Right ventricle myocardium superior (tissue), 1 donor: ENCODE measurements around the gene NOL3. TPM values are rescaled to one million over a fixed set of nuclear protein-coding genes. Genes with fewer than 3 reads are reported as not detected.

Experiments
- ATAC-seq: fragments of 200-7000 bp; cut with Tn5 transposase; one replicate; pipeline ENCODE4 v1.9.1; 2020; ENCODE audit warnings: mild to moderate bottlenecking; ENCODE audit not compliant: poor library complexity
- DNase-seq: peaks from one replicate; pipeline ENCODE4 v3.0.0-alpha.2; 2020
- intact Hi-C: fragments of 100-400 bp; cut with DNase I; formaldehyde crosslinking; loops from one replicate; pipeline ENCODE4 v1.11.2; 2022
- total RNA-seq: library from RNA; stranded (reverse); fragmentation: NEBNext Ultra II Directional; extraction: Animal tissue kit (Norgen Biotek cat#: 25700); gene quantifications from one replicate; pipeline ENCODE4 v1.2.1, GENCODE V29; 2021
- donor health status: DM: no; HTN: yes; CAD: no; lungs with severe emphysema.

The NOL3 gene
- total RNA-seq, 1 donor from 2014 or later: 105 TPM

DNA sequence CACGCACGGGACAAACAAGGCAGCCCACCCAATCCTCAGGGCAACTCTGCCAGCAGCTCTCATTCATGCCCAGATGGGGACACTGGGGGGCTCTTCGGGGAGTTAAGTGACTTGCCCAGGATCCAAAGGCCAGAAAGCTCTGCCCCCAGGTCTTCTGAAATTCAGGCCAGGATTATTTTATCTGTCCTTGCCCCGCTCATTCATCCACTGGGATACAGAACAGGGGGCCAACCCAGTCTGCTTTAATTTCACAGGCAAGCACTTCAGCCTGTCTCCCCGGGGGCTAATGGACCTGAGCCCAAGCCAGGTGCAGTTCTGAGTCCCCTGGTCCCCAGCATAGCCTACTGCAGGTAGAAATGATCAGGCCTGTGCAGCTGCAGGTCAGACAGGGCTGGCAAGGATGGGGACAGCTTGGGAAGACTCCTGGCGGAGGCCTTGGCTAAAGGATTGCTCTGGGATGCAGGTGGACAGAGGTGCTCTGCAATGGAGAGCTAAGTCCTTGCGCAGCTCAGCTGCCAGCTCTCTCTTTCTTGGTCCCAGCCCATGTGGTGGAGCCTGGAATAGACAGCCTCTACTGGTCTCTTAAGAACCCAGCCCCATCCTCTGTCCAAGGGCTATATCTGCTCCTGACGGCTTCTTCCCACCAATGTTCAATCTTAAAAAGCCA lies 18.8 kb upstream of the NOL3 start:
- ATAC-seq (no peak), DNase-seq (no peak)
- intact Hi-C loops: no loop called here

DNA sequence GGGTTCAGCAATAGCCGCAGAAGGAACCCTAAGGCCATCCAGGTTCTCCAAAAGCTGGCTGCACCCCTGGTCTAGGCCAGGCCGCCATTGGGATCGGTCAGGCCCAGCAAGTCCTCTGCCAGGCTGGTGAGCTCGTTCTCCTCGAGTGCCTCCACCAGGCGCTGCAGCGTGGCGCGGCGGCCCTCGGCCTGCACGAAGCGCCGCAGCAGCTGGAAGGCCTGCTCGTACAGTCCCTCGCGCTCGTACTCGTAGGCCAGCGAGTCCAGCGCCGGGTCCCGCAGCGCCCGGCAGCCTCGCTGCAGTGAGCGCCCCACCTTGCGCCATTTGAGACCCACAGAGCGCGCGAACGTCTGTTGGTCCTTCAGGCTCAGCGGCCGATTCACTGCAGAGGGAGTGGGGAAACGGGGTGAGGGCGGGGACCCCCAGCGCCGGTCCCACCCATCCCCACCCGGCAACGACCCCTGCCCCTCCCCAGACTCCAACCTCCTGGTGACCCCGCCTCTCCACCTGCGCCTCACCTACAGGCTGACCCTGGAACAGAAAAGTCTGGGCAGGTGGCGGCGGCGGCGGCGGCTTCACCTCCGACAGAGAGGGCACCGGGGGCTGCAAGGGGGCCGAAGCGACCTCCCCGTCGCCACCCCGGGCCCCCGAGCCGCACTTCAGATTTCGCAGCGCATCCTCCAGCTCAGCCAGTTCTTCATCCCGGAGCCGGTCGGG lies 15.6 kb upstream of the NOL3 start:
- peak; percentile 46 for DNase-seq
- intact Hi-C loops: loop anchor here (2.0 kb wide), 1 partner anchor 176 kb away; no protein-coding TSS in a partner anchor
- ATAC-seq: no peak

DNA sequence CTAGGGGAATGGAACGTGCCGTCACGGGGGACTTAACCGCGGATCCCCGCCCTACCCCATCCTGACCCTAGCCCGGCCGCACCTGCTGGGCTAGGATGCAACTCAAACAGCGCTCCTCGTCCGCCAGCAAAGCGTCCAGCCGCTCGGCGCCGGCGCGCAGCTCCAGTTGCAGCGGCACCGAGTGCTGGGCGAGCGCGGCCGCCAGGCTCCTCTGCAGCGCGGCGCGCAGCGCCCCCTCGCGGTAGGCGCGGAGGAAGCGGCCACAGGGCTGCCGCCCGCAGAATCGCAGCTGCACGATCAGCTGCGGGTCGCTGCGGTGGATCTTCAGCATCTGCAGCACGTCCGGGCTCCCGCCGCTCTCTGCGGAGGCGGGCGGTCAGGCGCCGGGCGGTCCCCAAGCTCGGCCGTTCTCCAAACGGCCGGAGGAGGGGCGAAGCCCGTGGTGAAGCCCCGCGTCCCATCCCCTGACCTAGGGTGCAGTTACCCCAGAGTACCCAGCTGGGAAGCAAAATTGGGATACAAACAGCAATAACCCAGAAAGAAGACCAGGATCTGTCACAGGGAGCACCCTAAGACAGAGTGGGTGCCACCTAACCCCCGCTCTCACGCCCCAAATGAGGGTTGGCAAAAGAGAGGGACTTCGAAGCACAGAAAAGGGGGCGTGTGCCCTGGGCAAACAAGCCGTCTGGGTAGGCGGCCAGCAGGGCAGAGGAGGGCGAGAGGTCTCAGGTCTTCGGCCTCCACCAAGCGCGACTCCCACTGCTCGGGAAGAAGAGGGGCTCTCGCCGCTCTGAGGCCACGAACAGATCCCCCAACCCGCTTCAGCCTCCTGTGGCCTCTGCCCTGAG lies 14.8 kb upstream of the NOL3 start:
- ATAC-seq (peak; percentile 66), DNase-seq (peak; percentile 88)

DNA sequence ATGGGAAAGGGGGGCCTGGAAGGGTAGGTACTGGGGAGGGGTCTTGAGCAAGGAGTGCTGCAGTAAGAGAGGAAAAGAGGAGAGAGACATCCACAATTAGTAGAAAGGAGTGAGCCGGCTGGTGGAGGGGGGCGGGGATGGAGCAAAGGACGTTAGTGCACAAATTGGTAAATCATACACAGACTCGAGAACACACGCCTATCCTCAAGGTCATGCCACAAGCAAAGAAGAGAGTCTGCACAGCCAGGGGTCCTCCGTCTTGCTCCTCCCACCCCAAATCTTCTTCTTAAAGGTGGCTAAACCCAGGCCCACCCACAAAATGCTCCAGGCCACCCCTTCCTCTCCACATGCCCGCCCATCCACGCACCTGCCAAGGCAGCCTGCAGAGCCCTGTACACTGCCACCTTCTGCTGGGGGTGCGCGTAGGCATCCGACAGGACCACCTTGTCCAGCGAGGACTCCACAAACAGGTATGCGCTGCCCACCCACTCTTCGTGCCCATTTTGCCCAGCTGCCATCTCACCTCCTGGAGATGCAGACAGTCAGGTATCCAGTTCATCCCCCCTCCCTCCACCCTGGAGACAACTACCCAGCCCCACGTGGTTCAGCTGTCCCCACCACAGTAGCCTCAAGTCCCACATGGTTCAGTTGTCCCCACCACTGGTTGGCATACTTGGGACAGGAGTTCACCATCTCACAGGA lies 14.0 kb upstream of the NOL3 start:
- ATAC-seq: no peak
- DNase-seq: peak; percentile 46
- intact Hi-C loops: loop anchor here (2.0 kb wide), 1 partner anchor 35 kb away; the partner anchor contains the start of gene EXOC3L1

More for the DNA sequence above, 14.8 kb upstream of the NOL3 start:
- intact Hi-C loops: loop anchor here (2.0 kb wide), 2 partner anchors 35 to 177 kb away; partner anchors contain the start of gene EXOC3L1

DNA sequence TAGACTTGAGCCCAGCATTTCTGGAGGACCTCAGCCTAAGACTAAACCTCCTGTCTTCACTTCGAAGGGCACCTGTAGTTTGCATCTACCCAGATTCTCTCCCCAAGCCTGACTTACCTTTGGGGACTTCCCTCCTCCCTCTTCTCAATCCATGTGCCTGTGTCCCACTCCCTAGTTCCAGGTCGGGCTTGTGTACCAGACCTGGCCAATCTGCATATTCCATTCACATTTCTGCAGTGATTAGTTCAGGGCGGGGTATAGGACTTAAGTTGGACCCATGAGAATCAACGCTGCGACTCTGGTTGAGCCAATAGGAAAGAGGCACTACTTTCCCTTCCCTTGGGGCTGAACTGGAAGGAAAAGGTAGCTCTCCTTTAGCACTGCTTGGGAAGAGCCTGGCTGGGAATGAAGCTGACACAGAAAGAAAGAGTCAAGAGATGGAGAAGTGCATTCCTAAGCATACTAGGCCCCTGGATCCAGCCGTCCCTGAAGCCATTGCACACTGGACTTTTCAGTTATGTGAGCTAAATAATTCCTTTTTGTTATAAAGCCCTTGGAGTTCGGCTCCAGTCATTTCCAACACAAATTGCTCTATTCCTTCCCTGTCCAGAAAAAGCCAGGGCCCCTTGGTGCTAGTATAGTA lies 13.1 kb upstream of the NOL3 start:
- intact Hi-C loops: loop anchor here (2.0 kb wide), 1 partner anchor 34 kb away; the partner anchor contains the start of gene EXOC3L1
- DNase-seq (no peak), ATAC-seq (no peak)

DNA sequence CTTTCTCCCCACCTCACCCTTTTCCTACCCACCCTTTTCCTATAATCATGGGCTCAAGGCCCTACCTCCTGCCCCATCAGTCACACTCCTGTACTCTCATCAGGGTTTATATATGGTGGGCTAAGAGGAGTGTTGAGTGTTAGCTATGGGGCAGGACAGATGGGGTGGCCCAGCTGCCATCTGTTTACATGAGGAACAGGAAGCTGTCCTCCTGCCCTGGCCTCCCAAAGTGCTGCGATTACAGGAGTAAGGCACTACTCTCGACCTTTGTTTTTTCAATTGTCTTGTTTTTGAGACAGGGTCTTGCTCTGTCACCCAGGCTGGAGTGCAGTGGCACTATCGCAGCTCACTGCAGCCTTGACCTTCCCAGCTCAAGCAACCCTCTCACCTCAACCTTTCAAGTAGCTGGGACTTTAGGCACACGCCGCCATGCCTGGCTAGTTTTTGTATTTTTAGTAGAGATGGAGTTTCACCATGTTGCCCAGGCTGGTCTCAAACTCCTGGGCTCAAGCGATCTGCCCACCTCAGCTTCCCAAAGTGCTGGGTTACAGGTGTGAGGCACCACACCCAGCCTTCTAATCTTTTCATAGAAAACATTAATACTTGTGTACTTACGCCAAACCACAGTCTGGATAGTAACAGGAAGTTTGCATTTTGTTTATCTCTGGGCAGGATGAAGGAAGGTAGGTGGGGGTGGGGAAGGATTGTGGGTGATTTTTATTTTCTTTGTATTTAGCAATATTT lies 12.3 kb upstream of the NOL3 start:
- intact Hi-C loops: loop anchor here (2.0 kb wide), 1 partner anchor 33 kb away; the partner anchor contains the start of gene EXOC3L1
- DNase-seq (no peak), ATAC-seq (no peak)

DNA sequence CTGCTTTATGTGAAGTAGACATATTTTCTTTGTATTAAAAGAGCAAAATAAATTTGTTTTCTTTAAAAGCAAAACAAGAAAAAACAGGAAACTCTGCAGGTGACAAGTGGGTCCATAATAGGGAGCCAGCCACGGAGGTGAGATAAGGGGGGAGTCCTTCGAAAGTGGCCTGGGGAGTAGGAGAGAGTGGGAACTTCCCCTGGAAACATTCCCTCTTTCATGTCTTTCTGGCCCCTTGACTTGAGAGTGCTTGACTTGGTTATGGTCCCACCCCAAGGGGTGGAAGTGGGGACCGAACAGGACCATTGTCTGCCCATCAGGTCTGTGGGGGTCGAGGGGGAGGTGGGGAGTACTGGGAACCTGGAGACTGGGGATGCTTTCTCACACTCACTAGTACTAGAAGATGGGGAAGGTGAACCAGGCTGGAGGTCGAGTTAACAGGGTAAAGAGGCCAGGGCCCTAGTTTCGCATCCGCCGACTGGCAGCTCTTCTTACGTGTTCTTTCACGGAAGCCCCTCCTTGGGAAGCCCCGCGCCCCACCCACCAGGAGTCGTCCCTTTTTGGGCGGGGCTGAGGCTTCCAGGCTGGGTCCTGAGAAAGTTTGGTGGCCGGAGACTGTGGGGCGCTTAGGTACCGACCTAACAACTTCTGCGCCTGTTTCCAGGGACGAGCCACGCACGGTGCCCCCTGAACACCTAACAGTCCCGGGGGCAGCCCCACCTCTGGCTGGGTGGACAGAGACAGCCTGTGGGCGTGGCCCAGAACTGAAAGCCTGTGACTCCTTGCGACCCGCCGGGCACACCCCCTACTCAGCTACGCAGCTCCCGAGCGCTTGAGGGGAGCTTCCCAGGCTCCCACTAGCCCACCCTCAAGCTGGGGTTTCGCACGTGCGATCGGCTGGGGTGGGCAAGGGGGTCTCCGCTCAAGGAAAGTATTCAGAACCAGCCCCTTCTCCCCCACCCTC lies 11.4 kb upstream of the NOL3 start:
- DNase-seq (peak; percentile 70), ATAC-seq (no peak)
- intact Hi-C loops: no loop called here

DNA sequence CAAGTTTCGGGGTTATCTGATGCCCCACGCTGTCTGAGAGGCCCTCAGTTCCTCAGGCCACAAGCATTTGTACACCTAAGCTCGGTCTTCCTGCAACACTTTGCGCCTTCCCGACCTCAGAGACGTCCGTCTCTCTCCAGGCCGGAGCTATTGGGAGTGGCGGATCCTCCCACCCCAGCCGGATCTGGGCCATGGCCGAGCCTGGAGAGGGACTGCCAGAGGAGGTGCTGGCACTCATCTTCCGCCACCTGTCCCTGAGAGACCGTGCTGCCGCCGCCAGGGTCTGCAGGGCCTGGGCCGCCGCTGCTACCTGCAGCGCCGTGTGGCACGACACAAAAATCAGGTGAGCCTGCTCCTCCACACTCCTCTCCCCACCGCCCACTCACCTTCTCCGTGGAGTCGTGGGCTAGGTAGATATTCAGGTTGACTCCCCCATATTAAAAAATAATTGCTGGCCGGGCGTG lies 8.7 kb upstream of the NOL3 start:
- ATAC-seq: peak; percentile 24
- intact Hi-C loops: no loop called here
- peak; percentile 69 for DNase-seq

DNA sequence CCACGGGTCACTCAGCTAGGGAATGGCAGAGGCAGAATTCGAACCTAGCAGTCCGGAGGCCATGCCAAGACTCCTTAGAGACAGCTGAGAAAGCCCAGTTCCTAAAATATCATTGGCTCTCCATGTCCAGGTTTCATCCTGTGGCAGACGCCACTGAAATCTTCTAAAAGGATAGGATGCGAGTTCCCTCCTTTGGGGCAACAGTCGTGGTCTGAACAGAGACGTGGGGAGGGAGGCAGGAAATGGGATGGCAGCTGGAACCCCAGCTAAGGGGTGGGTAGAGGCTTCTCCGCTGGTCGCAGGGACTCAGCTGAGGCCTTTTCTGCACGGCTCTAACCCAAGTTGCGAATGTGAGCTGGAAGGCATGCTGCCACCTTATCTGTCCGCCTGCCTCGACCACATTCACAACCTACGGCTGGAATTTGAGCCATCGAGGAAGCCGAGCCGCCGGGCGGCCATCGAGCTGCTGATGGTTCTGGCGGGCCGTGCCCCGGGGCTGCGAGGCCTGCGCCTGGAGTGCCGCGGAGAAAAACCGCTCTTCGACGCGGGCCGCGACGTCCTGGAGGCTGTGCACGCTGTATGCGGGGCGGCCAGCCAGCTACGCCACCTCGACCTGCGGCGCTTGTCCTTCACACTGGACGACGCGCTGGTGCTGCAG lies 7.7 kb upstream of the NOL3 start:
- intact Hi-C loops: no loop called here
- DNase-seq (no peak), ATAC-seq (no peak)

DNA sequence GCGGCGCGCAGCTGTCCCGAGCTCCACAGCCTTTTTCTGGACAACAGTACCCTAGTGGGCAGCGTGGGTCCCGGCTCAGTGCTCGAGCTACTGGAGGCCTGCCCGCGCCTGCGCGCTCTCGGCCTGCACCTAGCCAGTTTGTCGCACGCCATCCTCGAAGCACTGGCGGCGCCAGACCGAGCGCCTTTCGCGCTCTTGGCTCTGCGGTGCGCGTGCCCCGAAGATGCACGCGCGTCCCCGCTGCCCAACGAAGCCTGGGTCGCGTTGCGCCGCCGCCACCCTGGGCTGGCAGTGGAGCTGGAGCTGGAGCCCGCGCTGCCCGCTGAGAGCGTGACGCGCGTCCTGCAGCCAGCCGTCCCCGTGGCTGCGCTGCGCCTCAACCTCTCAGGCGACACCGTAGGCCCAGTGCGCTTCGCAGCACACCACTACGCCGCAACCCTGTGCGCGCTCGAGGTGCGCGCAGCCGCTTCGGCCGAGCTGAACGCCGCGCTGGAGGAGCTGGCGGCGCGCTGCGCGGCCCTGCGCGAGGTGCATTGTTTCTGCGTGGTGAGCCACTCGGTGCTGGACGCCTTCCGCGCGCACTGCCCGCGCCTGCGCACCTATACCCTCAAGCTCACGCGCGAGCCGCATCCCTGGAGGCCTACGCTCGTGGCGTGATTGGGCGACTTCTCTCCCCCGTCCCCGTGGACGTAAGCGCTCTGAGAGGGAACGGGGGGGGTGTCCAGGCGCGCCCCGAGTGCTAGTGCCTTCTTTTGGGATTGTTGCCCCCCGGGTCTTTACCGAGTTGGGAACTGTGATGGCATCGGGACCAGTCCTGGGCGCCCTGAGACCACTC lies 7.0 kb upstream of the NOL3 start:
- intact Hi-C loops: no loop called here
- ATAC-seq (peak; percentile 51), DNase-seq (peak; percentile 84)

DNA sequence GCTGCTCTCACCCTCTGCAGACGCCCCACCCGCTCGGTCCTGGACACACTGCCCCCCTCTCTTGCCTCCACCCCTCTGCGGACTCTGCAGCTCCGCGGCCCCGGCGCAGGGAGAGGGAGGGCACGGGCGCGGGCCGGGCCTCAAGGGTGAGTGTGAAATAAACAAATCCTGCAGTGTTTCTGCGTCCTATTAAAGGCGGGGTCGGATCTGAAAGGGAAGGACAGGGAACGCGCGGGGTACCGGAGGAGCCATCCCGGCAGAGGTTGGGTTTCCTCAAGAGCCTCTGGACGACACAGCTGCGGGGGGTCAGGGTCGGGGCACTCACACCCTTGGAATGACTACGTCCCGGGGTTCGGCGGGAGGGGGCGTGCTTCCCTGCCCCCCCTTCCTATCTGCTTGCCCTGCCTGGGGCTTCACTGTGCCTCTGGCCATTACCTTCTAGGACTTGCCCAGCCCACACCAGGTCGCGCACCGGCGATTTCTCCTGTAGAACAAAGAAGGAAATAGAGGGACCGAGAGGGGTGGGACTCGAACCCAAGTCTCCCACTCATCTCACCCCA lies 6.3 kb upstream of the NOL3 start:
- intact Hi-C loops: no loop called here
- ATAC-seq (peak; percentile 7), DNase-seq (peak; percentile 55)

DNA sequence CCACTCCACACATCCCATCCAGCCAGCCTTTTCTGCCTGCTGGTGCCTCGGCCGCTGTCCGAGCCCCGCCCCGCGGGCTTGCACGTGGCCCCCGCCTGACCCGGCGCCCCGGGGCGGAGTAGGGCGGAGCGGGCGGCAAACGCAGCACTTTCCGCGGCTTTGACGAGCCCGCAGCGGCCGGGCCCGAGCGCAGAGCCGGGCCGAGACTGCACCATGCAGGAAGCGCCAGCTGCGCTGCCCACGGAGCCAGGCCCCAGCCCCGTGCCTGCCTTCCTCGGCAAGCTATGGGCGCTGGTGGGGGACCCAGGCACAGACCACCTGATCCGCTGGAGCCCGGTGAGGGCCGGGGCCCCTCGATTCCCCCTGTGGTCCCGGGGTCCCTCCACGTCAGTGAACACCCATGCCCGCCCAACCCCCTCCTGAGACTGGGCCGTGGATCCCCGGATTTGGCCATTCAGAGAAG lies 5.7 kb upstream of the NOL3 start, which contains the start of gene HSF4:
HSF4 (plus strand) TSS at position 147 of the 463 bp plus-strand sequence; CDS start at position 214, 67 bp downstream.
- intact Hi-C loops: no loop called here
- peak; percentile 53 for ATAC-seq
- peak; percentile 86 for DNase-seq

DNA sequence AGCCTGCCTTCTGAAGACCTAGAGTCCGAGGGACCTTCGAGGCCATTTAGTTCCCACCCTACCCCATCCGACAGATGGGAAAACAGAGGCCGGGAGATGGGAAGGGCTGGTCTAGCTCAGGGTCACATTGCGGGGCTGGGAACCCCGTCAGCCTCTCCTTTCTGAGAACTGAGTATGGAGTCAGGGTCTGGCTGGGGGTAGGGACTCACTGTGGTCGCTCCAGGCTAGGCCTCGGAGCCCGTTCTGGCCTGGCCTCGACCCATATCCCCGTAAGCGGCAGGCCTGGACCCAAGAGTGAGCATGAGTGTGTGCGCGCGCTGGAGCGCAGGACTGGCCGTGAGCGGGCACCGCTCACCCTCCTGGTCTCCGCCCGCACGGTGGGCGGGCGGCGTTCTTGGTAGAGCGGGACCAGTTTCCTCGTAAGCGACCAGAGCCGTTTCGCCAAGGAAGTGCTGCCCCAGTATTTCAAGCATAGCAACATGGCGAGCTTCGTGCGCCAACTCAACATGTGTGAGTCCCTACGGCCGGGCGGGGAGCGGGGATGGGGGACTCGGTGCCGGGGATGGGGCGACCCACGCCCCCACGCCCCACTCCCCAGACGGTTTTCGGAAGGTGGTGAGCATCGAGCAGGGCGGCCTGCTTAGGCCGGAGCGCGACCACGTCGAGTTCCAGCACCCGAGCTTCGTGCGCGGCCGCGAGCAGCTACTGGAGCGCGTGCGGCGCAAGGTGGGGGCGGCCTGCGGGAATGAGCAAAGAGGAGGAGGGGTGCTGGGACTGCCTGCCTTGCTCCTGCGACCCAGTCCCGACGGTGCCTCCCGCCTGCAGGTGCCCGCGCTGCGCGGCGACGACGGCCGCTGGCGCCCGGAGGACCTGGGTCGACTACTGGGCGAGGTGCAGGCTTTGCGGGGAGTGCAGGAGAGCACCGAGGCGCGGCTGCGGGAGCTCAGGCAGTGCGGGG lies 4.9 kb upstream of the NOL3 start:
- no peak for DNase-seq
- ATAC-seq: no peak
- intact Hi-C loops: no loop called here
